GM18907 (cell line): ENCODE measurements around the gene CKAP2L.

ENCODE experiments used
- ATAC-seq: cut with Tn5 transposase; IDR thresholded peaks from one replicate; pipeline ENCODE4 v1.9.1; 2021; ENCODE audit warnings: mild to moderate bottlenecking, moderate library complexity; ENCODE audit not compliant: unreplicated experiment

CKAP2L gene, protein sequence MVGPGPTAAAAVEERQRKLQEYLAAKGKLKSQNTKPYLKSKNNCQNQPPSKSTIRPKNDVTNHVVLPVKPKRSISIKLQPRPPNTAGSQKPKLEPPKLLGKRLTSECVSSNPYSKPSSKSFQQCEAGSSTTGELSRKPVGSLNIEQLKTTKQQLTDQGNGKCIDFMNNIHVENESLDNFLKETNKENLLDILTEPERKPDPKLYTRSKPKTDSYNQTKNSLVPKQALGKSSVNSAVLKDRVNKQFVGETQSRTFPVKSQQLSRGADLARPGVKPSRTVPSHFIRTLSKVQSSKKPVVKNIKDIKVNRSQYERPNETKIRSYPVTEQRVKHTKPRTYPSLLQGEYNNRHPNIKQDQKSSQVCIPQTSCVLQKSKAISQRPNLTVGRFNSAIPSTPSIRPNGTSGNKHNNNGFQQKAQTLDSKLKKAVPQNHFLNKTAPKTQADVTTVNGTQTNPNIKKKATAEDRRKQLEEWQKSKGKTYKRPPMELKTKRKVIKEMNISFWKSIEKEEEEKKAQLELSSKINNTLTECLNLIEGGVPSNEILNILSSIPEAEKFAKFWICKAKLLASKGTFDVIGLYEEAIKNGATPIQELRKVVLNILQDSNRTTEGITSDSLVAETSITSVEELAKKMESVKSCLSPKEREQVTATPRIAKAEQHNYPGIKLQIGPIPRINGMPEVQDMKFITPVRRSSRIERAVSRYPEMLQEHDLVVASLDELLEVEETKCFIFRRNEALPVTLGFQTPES

DNA sequence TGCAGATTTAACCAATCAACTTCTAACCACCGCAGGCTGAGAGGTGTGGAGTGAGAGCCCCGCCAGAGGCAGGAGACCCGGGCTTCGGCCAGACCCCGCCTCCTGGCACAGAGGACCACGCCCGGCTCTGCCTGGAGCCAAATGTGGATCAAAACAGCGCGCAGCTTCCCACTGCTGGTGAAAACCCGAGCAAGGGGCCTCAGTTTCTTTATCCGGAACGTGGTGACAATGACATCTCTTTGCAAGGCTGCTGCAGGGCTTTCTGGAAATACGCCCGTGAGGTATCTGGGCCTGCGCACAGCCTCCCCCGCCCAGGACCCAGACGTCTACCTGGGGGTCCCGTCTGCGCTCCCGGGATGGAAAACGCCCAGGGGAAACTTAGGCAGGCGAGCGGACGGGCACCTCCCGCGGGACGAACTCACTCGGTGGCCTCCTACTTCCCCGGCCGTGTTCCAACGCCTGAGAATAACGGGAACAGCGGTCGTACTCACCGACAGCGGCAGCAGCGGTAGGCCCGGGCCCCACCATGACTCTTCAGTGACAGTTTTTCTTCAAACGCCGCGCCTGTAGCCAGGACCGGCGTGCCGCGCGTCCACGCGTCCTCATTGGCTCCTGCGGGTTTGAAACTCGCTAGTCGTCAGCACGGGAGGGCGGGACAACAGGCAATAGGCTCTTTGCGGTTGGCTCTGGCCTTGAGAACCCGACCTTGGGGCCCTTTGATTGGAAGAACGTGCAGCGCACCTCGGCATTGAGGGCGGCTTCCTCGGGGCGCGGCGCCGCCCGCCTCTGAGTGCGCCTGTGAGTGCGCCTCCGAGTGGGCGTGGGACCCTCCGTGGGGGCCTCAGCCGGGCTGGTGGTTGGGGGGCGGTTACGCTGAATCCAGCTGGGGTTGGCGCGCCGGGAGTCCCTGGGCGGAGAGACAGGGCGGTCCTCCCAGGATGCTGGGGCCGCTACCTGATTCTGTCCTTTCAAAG is at the start of gene CKAP2L:
CKAP2L (minus strand) TSS at position 539 of the 974 bp plus-strand sequence; CDS start at position 528, 11 bp downstream.
- ATAC-seq = peak; percentile 97

GRCh38 chr2:112813280-112813966 is 49.0 kb upstream of the CKAP2L start:
- no peak for ATAC-seq

DNA sequence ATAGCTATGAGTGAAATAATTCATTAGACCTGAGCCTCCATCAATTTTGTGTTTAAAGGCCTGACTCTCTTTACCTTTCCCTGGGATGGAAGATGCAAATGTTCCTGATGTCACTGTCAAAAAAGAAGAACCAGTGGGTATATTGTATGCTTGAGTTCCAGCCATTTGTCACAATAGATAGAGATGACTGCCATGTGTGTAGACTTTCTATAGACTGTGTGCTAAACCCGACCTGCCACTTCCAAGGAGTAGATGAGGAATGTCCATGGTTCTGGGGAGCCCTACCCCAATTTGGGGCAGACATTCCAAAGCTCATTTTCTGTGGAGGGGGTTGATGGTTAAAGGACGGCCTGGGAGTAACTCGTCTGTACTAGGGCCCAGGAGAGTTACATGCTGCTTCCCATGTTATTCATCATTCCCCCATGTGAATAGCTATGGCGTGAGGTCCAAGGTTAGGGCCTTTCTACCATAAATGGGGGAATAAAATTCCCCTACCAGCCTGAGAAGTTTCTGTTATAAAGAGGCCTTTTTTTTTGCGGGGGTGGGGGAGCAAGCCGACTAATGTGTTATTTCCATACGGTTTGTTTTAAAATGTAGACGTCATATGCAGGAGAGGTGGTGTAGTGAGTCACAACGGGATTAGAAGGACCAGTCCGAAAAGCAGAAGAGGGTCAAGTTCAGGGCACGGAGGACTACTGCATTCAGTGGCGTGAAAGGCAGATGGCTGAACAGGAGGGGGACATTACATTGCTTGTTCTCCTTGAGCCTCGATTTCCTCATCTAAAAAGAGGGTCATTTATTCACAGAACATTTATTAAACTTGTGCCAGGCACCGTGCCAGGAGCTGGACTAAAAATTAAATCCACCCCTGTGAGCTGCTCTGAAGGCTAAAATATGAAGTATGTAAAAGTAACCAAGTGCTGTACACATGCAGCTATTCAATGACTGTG is 48.2 kb upstream of the CKAP2L start:
- ATAC-seq = no peak

DNA sequence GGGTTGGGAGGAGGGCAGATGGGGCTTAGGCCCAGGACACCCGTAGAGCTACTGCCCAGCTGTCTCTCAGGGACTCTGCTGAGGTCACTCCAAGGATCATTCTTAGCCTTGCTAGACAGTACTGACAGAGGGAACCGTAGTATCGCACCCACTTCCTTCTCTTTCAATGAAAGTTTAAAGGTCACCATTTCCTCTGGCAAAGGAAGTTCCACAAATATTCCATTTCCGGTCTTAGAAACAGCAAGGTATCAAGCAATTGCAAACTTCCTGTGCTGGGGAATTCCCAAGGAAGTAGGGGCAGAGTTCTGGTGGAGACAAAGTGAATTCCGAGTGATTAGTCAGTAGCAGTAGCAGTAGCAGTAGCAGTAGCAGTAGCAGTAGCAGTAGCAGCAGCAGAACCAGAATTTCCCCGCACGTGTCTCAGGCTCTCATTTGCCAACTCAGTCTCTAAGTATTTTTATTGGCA is 47.5 kb upstream of the CKAP2L start:
- no peak for ATAC-seq

DNA sequence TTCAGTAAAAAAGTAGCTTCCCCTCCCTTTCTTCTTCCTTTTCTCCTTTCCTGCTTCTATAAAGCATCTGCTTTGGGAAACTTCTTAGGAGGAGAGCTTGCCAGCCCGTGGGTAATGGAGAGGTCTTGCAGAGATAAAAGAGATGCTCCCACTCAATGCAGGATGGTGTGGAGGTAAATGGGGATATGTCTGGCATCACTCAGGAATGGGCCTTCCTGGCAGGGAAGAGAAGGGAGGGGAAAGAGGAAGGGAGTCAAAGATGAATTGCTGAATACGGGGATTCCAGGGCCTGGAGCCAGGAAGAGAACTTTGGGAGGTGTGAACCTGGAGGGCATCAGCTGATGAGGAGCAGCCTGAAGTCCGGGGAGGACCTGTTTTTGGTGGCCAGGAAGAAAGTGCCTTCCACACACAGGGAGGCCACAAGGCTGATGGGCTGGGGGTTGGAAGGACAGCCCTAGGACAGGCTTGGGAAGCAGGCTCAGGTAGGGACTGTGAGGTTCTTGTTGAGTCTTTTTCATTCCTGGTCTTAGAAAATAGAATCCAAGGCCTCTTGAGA is 46.9 kb upstream of the CKAP2L start:
- no peak for ATAC-seq

- ATAC-seq = no peak
These were observed 44.7 kb upstream of the CKAP2L start for GRCh38 chr2:112809112-112809511.

GRCh38 chr2:112807233-112807807 is 42.9 kb upstream of the CKAP2L start:
- no peak for ATAC-seq

GRCh38 chr2:112805542-112805941 is 41.1 kb upstream of the CKAP2L start:
- peak; percentile 60 for ATAC-seq

GRCh38 chr2:112803691-112804521 is 39.5 kb upstream of the CKAP2L start:
- ATAC-seq = peak; percentile 47

GRCh38 chr2:112800881-112801583 is 36.6 kb upstream of the CKAP2L start:
- ATAC-seq = no peak

- ATAC-seq = no peak
These were observed 34.9 kb upstream of the CKAP2L start for GRCh38 chr2:112798979-112799975.

DNA sequence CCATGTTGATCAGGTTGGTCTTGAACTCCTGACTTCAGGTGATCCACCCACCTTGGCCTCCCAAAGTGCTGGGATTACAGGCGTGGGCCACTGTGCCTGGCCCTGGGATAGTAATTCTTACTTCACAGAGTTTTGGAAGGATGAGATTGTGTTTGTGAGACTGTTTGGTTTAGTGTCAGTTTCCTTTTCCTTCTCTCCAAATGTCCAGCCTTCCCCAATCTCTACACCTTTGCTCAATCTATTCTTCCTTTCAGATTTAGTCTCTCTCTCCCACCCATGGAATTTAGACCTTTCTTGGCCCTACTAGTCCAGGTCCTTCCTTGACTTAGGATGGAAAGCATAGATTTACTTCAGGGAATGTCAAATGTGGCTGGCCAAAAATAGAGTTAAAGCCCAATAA is 32.1 kb upstream of the CKAP2L start:
- ATAC-seq = no peak

- ATAC-seq = no peak
These were observed 31.4 kb upstream of the CKAP2L start for GRCh38 chr2:112795774-112796173.

DNA sequence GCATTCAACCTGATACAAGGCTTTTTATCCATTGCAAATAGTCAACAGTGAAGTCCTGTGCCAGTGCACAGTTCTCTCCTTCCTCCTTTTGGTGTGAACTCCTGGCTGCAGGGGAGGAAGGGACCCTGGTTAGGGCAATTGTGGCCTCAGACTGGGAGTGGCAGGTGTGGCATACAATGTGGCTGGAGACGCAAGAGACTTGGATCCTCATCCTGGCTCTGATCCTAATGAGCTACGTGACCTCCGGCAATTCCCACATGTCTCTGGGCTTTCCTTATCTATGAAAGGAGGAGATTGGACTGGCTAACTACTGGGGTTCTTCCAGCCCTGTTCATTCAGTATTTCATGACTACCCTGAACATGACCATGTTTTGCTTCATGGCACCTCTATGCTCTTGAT is 30.4 kb upstream of the CKAP2L start:
- no peak for ATAC-seq

GRCh38 chr2:112794131-112794733 is 29.8 kb upstream of the CKAP2L start:
- ATAC-seq = no peak
